KMS-11 (cell line): ENCODE results near the gene SLC38A9.

Experiments used
- H2AFZ ChIP-seq: fragments of 200-600 bp; sonication (generic); 2 replicates; pipeline ENCODE4 v1.6.1; 2016; ENCODE audit warnings: antibody characterized with exemption, mixed run types, low read depth
- H3K27ac ChIP-seq: fragments of 200-600 bp; sonication (generic); 2 replicates; pipeline ENCODE4 v1.6.1; 2016; ENCODE audit warnings: mild to moderate bottlenecking, mixed run types
- H3K27me3 ChIP-seq: fragments of 200-600 bp; sonication (generic); 2 replicates; pipeline ENCODE4 v1.6.1; 2017; ENCODE audit warnings: mild to moderate bottlenecking, low read depth, mixed run types, moderate library complexity; ENCODE audit not compliant: insufficient read depth
- H3K36me3 ChIP-seq: fragments of 200-600 bp; sonication (generic); 2 replicates; pipeline ENCODE4 v1.6.1; 2017; ENCODE audit warnings: mild to moderate bottlenecking, mixed run types; ENCODE audit not compliant: insufficient read depth
- H3K4me1 ChIP-seq: fragments of 200-600 bp; sonication (generic); 2 replicates; pipeline ENCODE4 v1.6.1; 2016; ENCODE audit warnings: mild to moderate bottlenecking, low read depth, mixed run types; ENCODE audit not compliant: poor library complexity, severe bottlenecking
- H3K4me2 ChIP-seq: fragments of 200-600 bp; sonication (generic); 2 replicates; pipeline ENCODE4 v1.7.0; 2016; ENCODE audit warnings: mild to moderate bottlenecking, mixed run types
- H3K4me3 ChIP-seq: fragments of 200-600 bp; sonication (generic); IDR thresholded peaks from 2 replicates; pipeline ENCODE4 v1.6.1; 2017; ENCODE audit warnings: low read depth, low read length, mixed read lengths; ENCODE audit not compliant: insufficient read depth
- H3K79me2 ChIP-seq: fragments of 200-600 bp; sonication (generic); 2 replicates; pipeline ENCODE4 v1.6.1; 2016; ENCODE audit warnings: low read depth, mixed run types; ENCODE audit not compliant: insufficient read depth
- H3K9ac ChIP-seq: fragments of 200-600 bp; sonication (generic); 2 replicates; pipeline ENCODE4 v1.6.1; 2016; ENCODE audit warnings: mild to moderate bottlenecking, mixed run types
- H4K20me1 ChIP-seq: fragments of 200-600 bp; sonication (generic); 2 replicates; pipeline ENCODE4 v1.6.1; 2016; ENCODE audit warnings: mild to moderate bottlenecking, mixed run types; ENCODE audit not compliant: insufficient read depth
- CTCF ChIP-seq: fragments of 200-600 bp; sonication (generic); conservative IDR thresholded peaks from 2 replicates; pipeline ENCODE4 v1.6.1; 2017; ENCODE audit warnings: low read depth, mild to moderate bottlenecking, antibody characterized with exemption, low read length, moderate library complexity, mixed read lengths

The SLC38A9 gene

GRCh38 chr5:55711507-55712022, 559 bp downstream of the SLC38A9 start:
- Histone ChIP-seq H3K27me3 (no peaks in the 10 kb centered on the region), H3K4me2 (peak overlapping the region; percentile 89), H3K4me1 (peaks cover 14% of the 10 kb centered on the region), H4K20me1 (no peaks in the 10 kb centered on the region), H3K79me2 (peaks cover 10% of the 10 kb centered on the region; the same call in 1 of the 2 replicates), H2AFZ (peak overlapping the region; percentile 88), H3K27ac (peak overlapping the region; percentile 57; the same call in 1 of the 2 replicates), H3K4me3 (peak overlapping the region; percentile 46), H3K9ac (peak overlapping the region; percentile 82), H3K36me3 (no peaks in the 10 kb centered on the region)
- TF ChIP-seq CTCF = no peak

GRCh38 chr5:55708732-55709131, 3.4 kb downstream of the SLC38A9 start:
- Histone ChIP-seq H3K9ac (no peak overlapping the region), H3K4me3 (no peak overlapping the region), H2AFZ (no peak overlapping the region), H3K4me1 (peaks cover 14% of the 10 kb centered on the region), H3K36me3 (no peaks in the 10 kb centered on the region), H3K27ac (no peak overlapping the region), H3K27me3 (no peaks in the 10 kb centered on the region), H4K20me1 (no peaks in the 10 kb centered on the region), H3K4me2 (no peak overlapping the region), H3K79me2 (peaks cover 10% of the 10 kb centered on the region; the same call in 1 of the 2 replicates)
- no peak for TF ChIP-seq CTCF

GRCh38 chr5:55706230-55706629, 5.9 kb downstream of the SLC38A9 start:
- H3K9ac ChIP-seq = no peak overlapping the region
- H3K27ac ChIP-seq = no peak overlapping the region
- no peak overlapping the region for H3K4me2 ChIP-seq
- no peak for TF ChIP-seq CTCF
- H2AFZ ChIP-seq = no peak overlapping the region
- no peak overlapping the region for H3K4me3 ChIP-seq
- H4K20me1 ChIP-seq = no peaks in the 10 kb centered on the region
- peaks cover 17% of the 10 kb centered on the region for H3K4me1 ChIP-seq
- H3K79me2 ChIP-seq = peaks cover 1% of the 10 kb centered on the region; the same call in 1 of the 2 replicates
- no peaks in the 10 kb centered on the region for H3K36me3 ChIP-seq
- H3K27me3 ChIP-seq = no peaks in the 10 kb centered on the region

GRCh38 chr5:55702598-55703345, 9.4 kb downstream of the SLC38A9 start:
- no peaks in the 10 kb centered on the region for H3K27me3 ChIP-seq
- H3K4me3 ChIP-seq = no peak overlapping the region
- no peak overlapping the region for H3K4me2 ChIP-seq
- H3K4me1 ChIP-seq = peaks cover 15% of the 10 kb centered on the region
- H3K27ac ChIP-seq = no peak overlapping the region
- no peak for TF ChIP-seq CTCF
- no peak overlapping the region for H2AFZ ChIP-seq
- H4K20me1 ChIP-seq = no peaks in the 10 kb centered on the region
- no peak overlapping the region for H3K9ac ChIP-seq
- H3K36me3 ChIP-seq = no peaks in the 10 kb centered on the region
- no peaks in the 10 kb centered on the region for H3K79me2 ChIP-seq
